A549 (cell line): ENCODE results near the gene UNC13B.

Experiments
- EHMT2 ChIP-seq: fragments of 200-600 bp; sonication (generic); IDR thresholded peaks from 2 replicates; pipeline ENCODE4 v1.6.1; 2016; ENCODE audit warnings: antibody characterized with exemption, low read depth, mild to moderate bottlenecking, moderate library complexity
- EP300 ChIP-seq, 2 experiments: fragments of >200 bp; sonication (Bioruptor Twin); formaldehyde crosslinking; IDR thresholded peaks; 2 replicates in 1 of 2; 3 replicates in 1 of 2; pipeline ENCODE4 v1.6.1; 2016 to 2017
- GATA3 ChIP-seq: IDR thresholded peaks from 2 replicates; pipeline ENCODE4 v1.6.1; 2012; ENCODE audit warnings: borderline replicate concordance
- JUNB ChIP-seq: fragments of >200 bp; sonication (Bioruptor Twin); formaldehyde crosslinking; IDR thresholded peaks from 2 replicates; pipeline ENCODE4 v1.6.1; 2016
- KDM1A ChIP-seq: fragments of 200-600 bp; sonication (generic); IDR thresholded peaks from 2 replicates; pipeline ENCODE4 v1.6.1; 2016; ENCODE audit warnings: low read depth, mild to moderate bottlenecking
- MAZ ChIP-seq: fragments of 150-350 bp; IDR thresholded peaks from 2 replicates; pipeline ENCODE4 v1.6.1; 2014; ENCODE audit warnings: antibody characterized with exemption, low read depth, low read length, borderline replicate concordance
- PHF8 ChIP-seq: fragments of 200-600 bp; sonication (generic); IDR thresholded peaks from 2 replicates; pipeline ENCODE4 v1.6.1; 2016; ENCODE audit warnings: low read depth, mild to moderate bottlenecking, antibody characterized with exemption, moderate library complexity, borderline replicate concordance
- POLR2A ChIP-seq: IDR thresholded peaks from 2 replicates; pipeline ENCODE4 v1.6.1; 2012; ENCODE audit warnings: mild to moderate bottlenecking, low read length
- POLR2AphosphoS2 ChIP-seq: conservative IDR thresholded peaks from 2 replicates; pipeline ENCODE4 v1.6.1; 2012; ENCODE audit warnings: low read length, improper control_type of control experiment, inconsistent platforms
- RCOR1 ChIP-seq: fragments of 150-350 bp; IDR thresholded peaks from 2 replicates; pipeline ENCODE4 v1.6.1; 2014; ENCODE audit warnings: antibody characterized with exemption, low read length, low read depth
- REST ChIP-seq: fragments of 200-600 bp; sonication (generic); IDR thresholded peaks from 2 replicates; pipeline ENCODE4 v1.6.1; 2016; ENCODE audit warnings: antibody characterized with exemption, mild to moderate bottlenecking, moderate library complexity
- USF2 ChIP-seq: fragments of 450-650 bp; IDR thresholded peaks from 2 replicates; pipeline ENCODE4 v1.6.1; 2014; ENCODE audit warnings: antibody characterized with exemption
- TF ChIP-seq, protein P1 (sequence below): fragments of >200 bp; sonication (Bioruptor Twin); formaldehyde crosslinking; IDR thresholded peaks from 3 replicates; pipeline ENCODE4 v1.5.1; 2016

DNA sequence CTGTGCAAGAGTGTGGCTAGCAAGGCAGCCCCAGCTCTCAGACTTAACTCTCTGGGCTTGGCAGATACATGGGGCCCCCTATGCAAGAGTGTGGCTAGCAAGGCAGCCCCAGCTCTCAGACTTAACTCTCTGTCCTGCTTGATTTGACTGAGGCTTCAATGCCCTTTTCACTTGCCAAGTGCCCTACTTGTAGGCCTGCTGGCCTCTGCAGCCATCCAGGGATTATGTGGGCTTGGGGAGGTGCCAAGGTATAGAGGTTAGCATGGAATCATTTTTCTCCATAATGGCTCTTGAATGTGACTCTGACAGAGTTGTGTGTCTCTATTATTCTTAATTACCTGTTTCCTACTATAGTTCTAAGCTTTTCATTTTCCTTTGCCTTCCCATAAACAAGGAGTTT, 212.6 kb downstream of the UNC13B start:
- TF ChIP-seq GATA3 (no peak), EP300 (IDR thresholded peaks at IDR 0.05) (no peak), KDM1A (no peak), POLR2A (no peak), POLR2AphosphoS2 (no peak), USF2 (no peak), MAZ (no peak), REST (no peak), JUNB (no peak), PHF8 (no peak), EHMT2 (no peak), RCOR1 (no peak)
- TF ChIP-seq, protein P1, sequence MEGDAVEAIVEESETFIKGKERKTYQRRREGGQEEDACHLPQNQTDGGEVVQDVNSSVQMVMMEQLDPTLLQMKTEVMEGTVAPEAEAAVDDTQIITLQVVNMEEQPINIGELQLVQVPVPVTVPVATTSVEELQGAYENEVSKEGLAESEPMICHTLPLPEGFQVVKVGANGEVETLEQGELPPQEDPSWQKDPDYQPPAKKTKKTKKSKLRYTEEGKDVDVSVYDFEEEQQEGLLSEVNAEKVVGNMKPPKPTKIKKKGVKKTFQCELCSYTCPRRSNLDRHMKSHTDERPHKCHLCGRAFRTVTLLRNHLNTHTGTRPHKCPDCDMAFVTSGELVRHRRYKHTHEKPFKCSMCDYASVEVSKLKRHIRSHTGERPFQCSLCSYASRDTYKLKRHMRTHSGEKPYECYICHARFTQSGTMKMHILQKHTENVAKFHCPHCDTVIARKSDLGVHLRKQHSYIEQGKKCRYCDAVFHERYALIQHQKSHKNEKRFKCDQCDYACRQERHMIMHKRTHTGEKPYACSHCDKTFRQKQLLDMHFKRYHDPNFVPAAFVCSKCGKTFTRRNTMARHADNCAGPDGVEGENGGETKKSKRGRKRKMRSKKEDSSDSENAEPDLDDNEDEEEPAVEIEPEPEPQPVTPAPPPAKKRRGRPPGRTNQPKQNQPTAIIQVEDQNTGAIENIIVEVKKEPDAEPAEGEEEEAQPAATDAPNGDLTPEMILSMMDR: no peak
